Measurements from ENCODE around the gene SRCIN1.
A peak's percentile ranks its signal among the peaks of the same experiment; 100 is the strongest.
"Not testable (repeated sequence)": the region's sequence is repeated elsewhere in the genome, so short reads cannot be mapped to it uniquely, and the experiment has no call there.

SRCIN1 gene

GRCh38 chr17:38501718-38502117 lies 104.0 kb downstream of the SRCIN1 start:
- DNase-seq: not testable (repeated sequence)

GRCh38 chr17:38499230-38499629 lies 106.5 kb downstream of the SRCIN1 start:
- DNase-seq: not testable (repeated sequence)

- DNase-seq: no peak
Measured at GRCh38 chr17:38498353-38498752, 107.4 kb downstream of the SRCIN1 start.

GRCh38 chr17:38497656-38498055 lies 108.1 kb downstream of the SRCIN1 start:
- DNase-seq: not testable (repeated sequence)

GRCh38 chr17:38494152-38494551 lies 111.6 kb downstream of the SRCIN1 start:
- not testable (repeated sequence) for DNase-seq

GRCh38 chr17:38492067-38493040 lies 113.4 kb downstream of the SRCIN1 start:
- DNase-seq: peak; percentile 93

GRCh38 chr17:38491346-38492066 lies 114.2 kb downstream of the SRCIN1 start:
- DNase-seq: not testable (repeated sequence)

- not testable (repeated sequence) for DNase-seq
Measured at GRCh38 chr17:38489774-38490173, 116.0 kb downstream of the SRCIN1 start.

GRCh38 chr17:38485681-38486298 lies 120.0 kb downstream of the SRCIN1 start:
- peak; percentile 11 for DNase-seq

- DNase-seq: no peak
Measured at GRCh38 chr17:38485146-38485468, 120.6 kb downstream of the SRCIN1 start.

GRCh38 chr17:38484242-38485145 lies 121.3 kb downstream of the SRCIN1 start:
- DNase-seq: peak; percentile 57

- DNase-seq: not testable (repeated sequence)
Measured at GRCh38 chr17:38482700-38483043, 123.1 kb downstream of the SRCIN1 start.

- not testable (repeated sequence) for DNase-seq
Measured at GRCh38 chr17:38482039-38482699, 123.6 kb downstream of the SRCIN1 start.

Measured in stimulated activated CD4-positive, alpha-beta T cell treated with anti-CD3 and anti-CD28 coated beads, Interleukin-12 subunit alpha, Interleukin-12 subunit beta, amount 100 ng/mL, for 4 hours (primary cell).